Hepatic stellate cell (primary cell): ENCODE data around the gene SPCS3.
"Not testable (repeated sequence)": the region's sequence is repeated elsewhere in the genome, so short reads cannot be mapped to it uniquely, and the experiment has no call there.

Source experiments
- DNase-seq: peaks from one replicate; pipeline ENCODE4 v3.0.0; 2011; ENCODE audit warnings: low spot score

SPCS3 gene

DNA sequence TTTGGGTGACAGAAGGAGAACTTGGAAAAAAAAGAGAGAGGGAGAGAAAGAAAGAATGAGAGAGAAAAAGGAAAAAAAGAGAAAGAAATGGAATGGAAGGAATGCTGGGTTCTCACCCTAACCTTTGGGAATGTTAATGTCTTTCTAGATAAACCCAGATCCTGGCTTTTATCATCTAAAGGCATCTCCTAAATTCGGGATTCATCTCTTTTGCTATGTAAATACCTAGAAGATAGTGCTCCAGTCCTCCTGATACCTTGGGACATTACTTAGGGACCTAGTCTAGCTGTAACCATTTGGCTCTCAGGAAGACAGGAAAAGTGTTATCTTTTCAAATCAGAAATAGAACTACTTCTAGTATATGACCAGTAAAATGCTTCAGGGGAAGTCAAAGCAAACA lies 15.8 kb upstream of the SPCS3 start:
- DNase-seq: no peak

DNA sequence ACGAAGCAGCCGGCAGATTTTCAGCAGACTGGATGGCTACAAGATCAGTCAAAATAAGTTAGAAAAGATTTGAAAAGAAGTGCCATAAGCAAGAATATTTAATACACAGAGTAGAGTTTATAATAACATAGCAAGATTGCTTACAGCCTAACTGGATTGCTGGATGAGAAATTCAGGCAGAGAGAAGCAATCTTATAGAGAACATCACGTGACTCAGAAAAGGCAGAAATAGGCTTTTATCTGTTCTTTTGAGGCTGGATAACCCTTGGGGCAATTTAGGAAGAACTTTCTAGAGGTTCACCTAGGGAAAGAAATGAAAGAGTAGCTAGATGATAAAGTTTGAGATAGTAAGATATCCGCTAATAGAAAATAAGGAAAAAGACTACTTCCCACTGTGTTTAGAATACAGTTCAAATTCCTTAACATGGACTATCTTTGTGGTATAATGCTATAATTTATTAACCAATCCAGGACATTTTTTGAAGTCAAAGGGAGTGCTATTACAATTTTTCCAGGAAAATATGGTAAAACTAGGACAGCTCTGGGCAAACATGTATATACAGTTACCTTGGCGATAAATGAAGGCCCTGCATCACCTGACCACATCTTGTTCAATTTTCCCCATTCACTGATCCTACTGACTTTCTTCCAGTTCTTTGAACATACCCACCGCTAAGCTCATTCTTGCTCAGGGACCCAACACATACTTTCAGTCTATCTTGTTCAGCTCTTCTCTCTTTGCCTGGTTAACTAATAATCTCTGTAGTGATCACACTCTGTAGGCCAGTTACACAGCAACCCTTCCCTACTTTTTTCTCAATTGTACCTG lies 12.7 kb upstream of the SPCS3 start:
- no peak for DNase-seq

- no peak for DNase-seq
Measured at GRCh38 chr4:176307666-176307930, 12.2 kb upstream of the SPCS3 start.

GRCh38 chr4:176308441-176308840 lies 11.3 kb upstream of the SPCS3 start:
- no peak for DNase-seq

GRCh38 chr4:176309046-176309445 lies 10.7 kb upstream of the SPCS3 start:
- no peak for DNase-seq

GRCh38 chr4:176309772-176310171 lies 10.0 kb upstream of the SPCS3 start:
- no peak for DNase-seq

DNA sequence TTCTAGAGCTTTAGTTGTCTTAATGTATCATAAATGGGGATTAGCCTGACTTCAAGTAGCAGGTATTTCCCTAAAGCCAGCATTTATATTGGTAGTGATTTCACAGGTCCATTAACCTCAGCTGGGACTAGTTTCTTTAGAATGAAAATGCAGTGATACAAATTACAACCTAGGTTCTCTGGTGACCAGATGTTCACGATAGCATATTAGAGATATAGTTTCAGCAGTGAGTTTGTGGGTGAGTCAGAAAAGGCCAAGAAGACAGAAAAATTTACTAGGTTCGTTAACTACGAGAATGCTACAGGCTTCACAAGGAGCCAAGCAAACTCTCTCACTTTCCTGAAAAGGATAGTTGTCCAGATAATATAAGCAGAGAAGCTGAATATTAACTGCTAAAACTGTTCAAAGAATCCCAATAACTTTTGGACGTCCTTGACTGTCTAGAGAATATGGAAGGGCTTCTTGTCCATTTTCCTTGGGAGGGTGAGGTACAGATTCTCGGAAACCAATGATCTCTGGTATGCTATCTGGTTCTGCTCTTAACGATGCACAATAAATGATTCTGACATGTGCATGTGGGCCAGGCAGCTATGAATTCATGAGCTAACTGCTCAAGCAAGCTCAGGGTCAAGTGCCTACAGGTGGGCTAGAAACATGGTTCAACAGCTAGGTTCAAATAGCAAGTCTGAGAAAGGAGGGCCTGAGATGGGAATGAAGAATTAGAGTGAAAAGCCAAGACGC lies 6.0 kb upstream of the SPCS3 start:
- DNase-seq: no peak

DNA sequence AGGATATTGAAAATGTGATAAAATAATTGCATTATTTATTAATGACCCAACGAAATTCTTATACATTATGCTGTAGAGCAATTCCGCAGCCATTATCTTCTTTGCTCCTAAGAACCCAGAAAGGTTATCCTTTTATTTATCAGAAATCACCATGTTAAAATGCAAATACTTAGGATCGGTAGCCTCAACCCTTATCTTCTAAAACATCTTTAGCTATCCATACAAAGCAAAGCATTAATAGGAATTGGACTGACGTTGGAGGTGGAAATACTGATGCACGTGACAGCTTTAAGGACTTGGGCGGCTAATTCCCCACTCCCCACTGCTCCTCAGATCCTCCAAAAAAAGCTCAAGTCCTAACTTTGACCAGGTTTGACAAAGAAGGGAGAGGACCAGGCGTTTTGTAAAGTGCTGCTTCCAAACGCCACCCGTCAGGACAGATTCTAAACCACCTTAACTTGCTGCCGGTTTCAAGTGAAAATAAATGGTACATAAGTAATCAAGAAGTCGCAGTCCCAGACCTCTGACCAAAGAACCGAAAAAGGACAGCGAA lies 539 bp upstream of the SPCS3 start:
- no peak for DNase-seq

DNA sequence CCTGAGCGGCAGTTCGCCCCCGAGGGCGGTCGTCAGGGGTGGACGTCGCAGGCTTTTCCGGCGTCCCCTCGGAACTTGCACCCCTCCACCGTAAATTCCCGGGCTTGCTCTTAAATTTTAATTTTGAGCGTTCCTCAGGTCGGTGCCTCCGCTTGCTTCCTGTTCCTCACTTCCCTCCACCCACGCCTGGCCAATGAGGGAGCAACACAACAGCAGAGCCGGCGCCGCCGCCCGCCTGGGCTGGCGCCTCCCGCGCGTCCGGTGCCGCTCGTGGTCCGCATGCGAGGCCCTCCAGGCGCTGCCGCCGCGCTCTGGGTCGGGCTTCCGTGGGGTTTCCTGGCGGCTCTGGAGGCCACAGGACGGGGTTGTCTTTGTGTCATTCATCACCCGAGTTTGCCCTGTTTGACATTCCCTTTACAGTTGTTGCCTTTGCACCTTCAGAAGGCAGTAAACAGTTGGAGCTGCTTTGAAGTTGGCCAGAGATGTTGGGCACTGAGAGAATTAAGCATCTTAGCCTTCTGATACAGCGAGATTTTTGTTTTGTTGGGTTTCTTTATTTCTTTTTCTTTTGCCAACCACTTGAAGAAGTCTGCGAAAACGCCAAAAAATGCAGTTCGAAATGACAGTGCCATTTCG lies 692 bp downstream of the SPCS3 start:
- peak; percentile 83 for DNase-seq

DNA sequence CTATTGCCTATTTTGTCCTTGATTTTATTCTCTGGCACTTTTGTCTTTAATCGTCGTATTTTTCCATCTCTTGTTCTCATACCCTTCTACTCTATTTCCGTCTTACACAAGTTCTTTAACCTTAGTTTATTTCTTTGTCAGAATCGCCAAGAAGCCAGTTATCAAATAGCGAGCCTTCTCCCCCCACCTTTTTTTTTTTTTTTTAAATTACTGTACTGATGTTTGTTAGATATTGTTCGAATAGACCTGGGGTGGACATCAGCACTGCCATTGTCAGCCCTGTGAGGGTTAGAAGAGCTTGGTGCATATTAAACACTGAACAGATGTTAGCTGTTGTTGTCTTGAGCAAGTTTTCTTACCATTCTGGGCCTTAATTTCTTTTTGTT lies 1.2 kb downstream of the SPCS3 start:
- DNase-seq: no peak

- DNase-seq: no peak
Measured at GRCh38 chr4:176321589-176321988, 1.8 kb downstream of the SPCS3 start.

DNA sequence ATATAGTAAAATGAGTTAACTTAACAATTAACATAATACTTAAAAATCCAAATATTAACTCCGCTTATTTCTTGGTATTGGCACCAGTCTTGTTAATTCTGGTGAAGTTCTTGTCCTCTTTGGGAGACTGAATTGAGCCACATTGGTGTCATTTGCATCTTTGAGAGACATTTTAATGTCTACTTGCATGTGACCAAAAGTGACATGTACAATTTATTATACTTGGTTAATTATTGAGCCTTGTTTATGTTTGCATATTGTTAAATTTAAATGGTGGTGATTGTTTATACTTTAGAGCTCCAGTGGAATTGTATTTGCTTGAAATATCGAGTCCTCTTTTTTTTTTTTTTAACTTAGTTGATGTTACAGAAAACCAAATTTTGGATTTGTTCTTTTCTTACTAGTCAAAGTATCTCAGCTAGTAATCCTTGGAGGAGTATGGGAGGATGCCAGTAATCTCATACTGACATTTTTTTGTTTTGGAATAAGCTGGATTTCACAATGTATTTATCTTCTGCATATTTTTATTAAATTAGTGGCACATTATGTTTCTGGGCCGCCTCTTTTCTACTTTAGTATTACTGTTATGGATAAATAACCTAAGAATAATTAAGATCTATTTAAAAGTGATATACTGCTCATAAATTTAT lies 3.9 kb downstream of the SPCS3 start:
- DNase-seq: no peak

GRCh38 chr4:176324876-176325275 lies 5.1 kb downstream of the SPCS3 start:
- DNase-seq: not testable (repeated sequence)

GRCh38 chr4:176333076-176333475 lies 13.3 kb downstream of the SPCS3 start:
- no peak for DNase-seq

- DNase-seq: no peak
Measured at GRCh38 chr4:176334066-176334465, 14.3 kb downstream of the SPCS3 start.

DNA sequence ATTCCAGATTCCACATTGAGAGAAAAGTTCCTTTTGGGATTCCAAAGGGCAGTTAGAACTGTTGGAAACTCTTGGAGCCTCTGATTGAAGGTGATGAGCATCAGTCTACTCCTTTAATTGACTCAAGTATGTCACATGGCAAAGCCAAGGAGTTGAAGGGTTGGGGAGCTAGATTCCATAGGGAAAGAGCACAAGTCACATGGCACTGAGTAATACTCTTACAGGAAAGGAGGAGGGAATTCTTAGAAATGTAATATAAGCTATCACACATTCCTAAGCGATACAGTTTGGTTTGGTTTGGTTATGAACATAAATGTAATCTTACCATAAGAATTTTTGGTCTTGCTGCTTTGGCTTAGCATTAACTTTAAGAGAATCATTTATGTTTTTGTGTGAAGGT lies 15.7 kb downstream of the SPCS3 start:
- peak; percentile 51 for DNase-seq

DNA sequence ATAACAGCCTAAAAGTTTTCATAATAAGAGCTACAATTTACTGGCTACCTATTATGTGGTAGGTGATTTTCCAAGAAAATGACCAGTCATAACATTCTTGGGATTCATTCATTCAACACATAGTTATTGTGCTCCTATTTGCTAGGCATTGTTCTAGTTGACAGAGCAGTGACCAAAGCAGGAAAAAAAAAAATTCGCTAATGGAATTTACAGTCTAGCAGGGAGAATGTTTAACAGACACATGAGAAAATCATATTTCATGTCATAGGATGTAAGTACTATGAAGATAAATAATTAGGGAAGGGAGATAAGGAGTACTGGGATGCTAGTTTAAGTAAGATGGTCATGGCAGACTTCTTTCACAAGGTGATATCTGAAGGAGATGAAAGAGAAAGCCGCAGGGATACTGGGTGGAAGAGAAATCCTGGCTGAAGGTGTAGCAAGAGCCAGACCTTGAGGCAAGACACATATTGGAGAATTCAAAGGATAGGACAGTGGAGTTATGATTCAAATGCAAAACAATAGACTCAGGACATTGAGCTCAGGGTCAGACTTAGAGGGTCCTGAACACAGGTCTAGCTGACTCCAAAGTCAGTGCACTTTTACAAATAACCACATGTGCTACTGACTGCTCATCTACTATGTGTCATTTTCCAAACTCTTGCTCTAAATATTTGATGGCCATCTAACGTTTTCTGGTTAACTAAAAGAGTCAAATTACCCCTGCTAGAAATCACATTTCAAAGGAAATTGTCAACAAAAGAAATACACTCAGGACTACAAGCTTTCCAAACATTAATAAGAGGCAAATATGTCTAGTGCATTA lies 20.4 kb downstream of the SPCS3 start:
- no peak for DNase-seq

DNA sequence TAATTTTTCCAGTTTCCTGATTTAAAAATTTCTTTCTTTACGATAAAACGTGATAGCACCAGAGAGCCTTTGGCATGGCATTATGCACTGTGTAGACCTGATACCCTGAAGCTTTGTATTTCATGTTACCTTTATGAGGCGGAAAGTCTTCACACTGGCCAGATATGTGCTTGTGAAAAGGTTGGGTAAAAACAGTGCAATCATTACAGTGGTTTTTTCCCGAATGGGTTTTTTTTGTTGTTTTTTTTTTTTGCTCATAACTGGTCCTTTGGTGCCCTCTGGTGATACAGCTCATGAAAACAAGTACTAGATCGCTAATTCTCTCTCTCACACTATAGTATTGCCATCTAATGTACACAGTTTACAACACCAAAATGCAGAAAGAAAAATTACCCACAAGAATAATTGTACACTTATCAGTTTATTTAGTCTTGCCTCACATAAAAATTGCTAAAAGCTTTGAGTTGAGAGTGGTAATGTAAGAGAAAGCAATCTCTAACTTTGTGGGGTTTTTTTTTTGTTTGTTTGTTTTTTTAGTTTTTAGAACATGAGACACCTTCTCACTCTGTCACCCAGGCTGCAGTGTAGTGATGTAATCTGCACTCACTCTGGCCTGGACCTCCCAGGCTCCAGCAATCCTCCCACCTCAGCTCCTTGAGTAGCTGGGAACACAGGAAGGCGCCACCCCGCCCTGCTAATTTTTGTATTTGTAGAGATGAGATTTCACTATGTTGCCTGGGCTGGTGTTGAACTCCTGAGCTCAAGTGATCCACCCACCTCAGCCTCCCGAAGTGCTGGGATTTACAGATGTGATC lies 21.3 kb downstream of the SPCS3 start:
- DNase-seq: no peak

DNA sequence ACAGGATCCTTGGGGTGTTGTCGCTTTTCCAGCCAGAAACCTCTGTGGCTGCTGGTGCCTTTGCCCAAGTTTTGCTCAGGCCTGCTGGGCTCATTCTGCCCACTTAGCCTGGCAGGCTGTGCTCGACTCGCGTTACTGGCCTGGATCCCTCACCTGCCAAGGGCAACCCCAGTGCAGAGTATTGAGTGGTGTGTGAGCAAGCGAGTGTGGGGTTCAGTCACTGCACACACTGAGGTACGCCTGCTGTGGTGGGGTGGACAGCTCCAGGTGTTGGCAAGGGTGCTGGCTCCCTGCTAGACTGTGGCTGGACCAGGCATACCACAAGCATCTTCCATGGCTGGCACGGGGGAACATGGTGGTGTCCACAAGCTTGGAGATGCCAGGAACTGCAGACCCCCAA lies 22.6 kb downstream of the SPCS3 start:
- no peak for DNase-seq

DNA sequence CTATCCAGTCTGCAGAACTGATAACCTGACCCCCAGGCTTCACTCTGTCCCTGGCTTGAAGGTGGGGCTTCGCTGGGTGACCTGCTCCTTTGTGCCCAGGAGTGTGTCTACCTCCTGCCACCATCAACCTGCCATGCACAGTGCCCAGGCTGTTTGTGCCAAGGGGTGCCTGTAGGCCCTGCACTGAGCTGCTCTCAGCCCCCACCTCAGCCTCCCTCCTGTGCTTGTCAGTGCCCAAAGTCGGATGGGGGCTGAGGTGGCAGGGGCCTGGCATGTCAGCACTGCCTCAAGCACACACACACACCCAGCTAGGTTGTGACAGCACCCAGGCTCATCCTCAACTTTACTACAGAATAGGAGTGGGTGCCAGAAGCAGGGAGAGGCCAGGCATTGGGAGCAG lies 23.5 kb downstream of the SPCS3 start:
- no peak for DNase-seq

DNA sequence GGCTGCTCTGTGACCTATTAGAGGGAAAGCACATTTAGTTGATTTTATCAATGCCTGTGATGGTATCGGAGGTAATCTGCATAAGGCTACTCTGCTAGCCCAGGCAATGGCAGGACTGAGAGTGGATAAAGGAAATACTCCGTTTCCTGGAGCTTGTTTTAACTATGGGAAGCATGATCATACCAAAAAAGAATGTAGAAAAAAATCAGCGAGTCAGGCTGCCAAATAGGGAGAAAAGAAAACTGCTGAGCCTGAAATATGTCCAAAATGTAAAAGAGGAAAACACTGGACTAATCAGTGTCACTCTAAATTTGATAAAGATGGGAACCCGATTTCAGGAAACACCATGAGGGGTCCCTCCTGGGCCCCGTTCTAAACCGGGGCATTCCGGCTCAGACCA lies 25.6 kb downstream of the SPCS3 start:
- DNase-seq: not testable (repeated sequence)
